SK-N-SH (cell line): ENCODE data around the gene SRRD. TPM values are rescaled to one million over a fixed set of nuclear protein-coding genes. Genes with fewer than 3 reads are reported as not detected.
A peak's percentile ranks its signal among the peaks of the same experiment; 100 is the strongest.

Experiments
- CTCF ChIA-PET: fragments of 300-600, 350-600 bp; formaldehyde crosslinking; extraction: SDS; loops from one replicate; lab custom pipeline; 2021; lab: Yijun Ruan, JAX
- POLR2A ChIA-PET: fragments of 350-600 bp; sonication (Branson Sonifier 250); formaldehyde crosslinking; extraction: SDS; loops from one replicate; lab custom pipeline; 2020; ENCODE audit warnings: antibody characterized with exemption, inconsistent platforms; lab: Yijun Ruan, JAX
- DNase-seq: peaks from one replicate; pipeline ENCODE4 v3.0.0; 2012
- H2AFZ ChIP-seq: fragments of 200-600 bp; sonication (generic); 2 replicates; pipeline ENCODE4 v1.8.1; 2016; ENCODE audit warnings: antibody characterized with exemption, mild to moderate bottlenecking, low read depth
- H3F3A ChIP-seq: fragments of 200-600 bp; sonication (generic); replicated peaks from 2 replicates; pipeline ENCODE3; 2016; ENCODE audit warnings: antibody characterized with exemption, mild to moderate bottlenecking; ENCODE audit not compliant: insufficient read depth
- H3K27ac ChIP-seq, 2 experiments: fragments of 200-500 bp in 1 of 2; fragments of 200-600 bp in 1 of 2; sonication (Bioruptor generic) in 1 of 2; sonication (generic), shearing (Covaris generic) in 1 of 2; 2 replicates each; pipeline versions ENCODE4 v1.5.1 to v1.6.1; 2014 to 2016; ENCODE audit warnings: low read depth in 2 of 2, inconsistent platforms in 1 of 2, low read length in 1 of 2, mild to moderate bottlenecking in 1 of 2, mixed read lengths in 1 of 2
- H3K27me3 ChIP-seq: fragments of 200-600 bp; sonication (generic), shearing (Covaris generic); 2 replicates; pipeline ENCODE4 v1.6.1; 2016; ENCODE audit warnings: mixed run types; ENCODE audit not compliant: insufficient read depth
- H3K36me3 ChIP-seq, 2 experiments: fragments of 200-500 bp in 1 of 2; fragments of 200-600 bp in 1 of 2; sonication (Bioruptor generic) in 1 of 2; sonication (generic) in 1 of 2; replicated peaks in 1 of 2; 2 replicates each; pipeline versions ENCODE3 to v1.5.1; 2014 to 2016; ENCODE audit warnings: low read length in 1 of 2, mild to moderate bottlenecking in 1 of 2; ENCODE audit not compliant: insufficient read depth in 2 of 2, control insufficient read depth in 1 of 2
- H3K4me1 ChIP-seq, 2 experiments: fragments of 200-500 bp in 1 of 2; fragments of 200-600 bp in 1 of 2; sonication (Bioruptor generic) in 1 of 2; sonication (generic), shearing (Covaris generic) in 1 of 2; 2 replicates each; pipeline versions ENCODE4 v1.5.1 to v1.6.1; 2014 to 2016; ENCODE audit warnings: low read depth in 1 of 2, low read length in 1 of 2, mixed run types in 1 of 2; ENCODE audit not compliant: insufficient read depth in 2 of 2, control insufficient read depth in 1 of 2
- H3K4me2 ChIP-seq: fragments of 200-600 bp; sonication (generic), shearing (Covaris generic); 2 replicates; pipeline ENCODE4 v1.6.1; 2017; ENCODE audit warnings: mixed run types
- H3K4me3 ChIP-seq, 2 experiments: fragments of 200-500 bp in 1 of 2; fragments of 200-600 bp in 1 of 2; sonication (Bioruptor generic) in 1 of 2; sonication (generic), shearing (Covaris generic) in 1 of 2; 2 replicates each; pipeline versions ENCODE4 v1.5.1 to v1.8.1; 2014 to 2016; ENCODE audit warnings: low read depth in 2 of 2, inconsistent platforms in 1 of 2, low read length in 1 of 2, mild to moderate bottlenecking in 1 of 2, mixed read lengths in 1 of 2, moderate library complexity in 1 of 2
- H3K79me2 ChIP-seq: fragments of 200-600 bp; sonication (generic); 2 replicates; pipeline ENCODE4 v1.8.1; 2017; ENCODE audit warnings: mild to moderate bottlenecking; ENCODE audit not compliant: insufficient read depth
- H3K9ac ChIP-seq: fragments of 200-600 bp; sonication (generic); 2 replicates; pipeline ENCODE4 v1.6.1; 2017; ENCODE audit warnings: mixed run types
- H3K9me2 ChIP-seq: fragments of 200-600 bp; sonication (generic); 2 replicates; pipeline ENCODE4 v1.6.1; 2017; ENCODE audit warnings: mixed run types
- H3K9me3 ChIP-seq: fragments of 200-600 bp; sonication (generic); 2 replicates; pipeline ENCODE4 v1.6.1; 2017; ENCODE audit warnings: mixed run types, mild to moderate bottlenecking, moderate library complexity
- H4K20me1 ChIP-seq: fragments of 200-600 bp; sonication (generic); 2 replicates; pipeline ENCODE4 v1.6.1; 2017; ENCODE audit warnings: mild to moderate bottlenecking, mixed run types; ENCODE audit not compliant: insufficient read depth
- CHD2 ChIP-seq: fragments of 150-350 bp; IDR thresholded peaks from 2 replicates; pipeline ENCODE4 v1.6.1; 2018; ENCODE audit warnings: low read length; ENCODE audit not compliant: partially characterized antibody
- EZH2phosphoT487 ChIP-seq: fragments of 200-600 bp; sonication (generic); IDR thresholded peaks from 2 replicates; pipeline ENCODE4 v1.6.1; 2017; ENCODE audit warnings: low read depth, mixed run types, mild to moderate bottlenecking, antibody characterized with exemption, moderate library complexity, borderline replicate concordance
- FOXM1 ChIP-seq: IDR thresholded peaks from 2 replicates; pipeline ENCODE4 v1.4.0; 2012; ENCODE audit warnings: low read depth, mild to moderate bottlenecking
- GATA2 ChIP-seq: sonication (generic); formaldehyde crosslinking; IDR thresholded peaks from 2 replicates; pipeline ENCODE4 v1.5.0; 2020; ENCODE audit warnings: mild to moderate bottlenecking, missing genetic modification reagents
- IRF3 ChIP-seq: fragments of 150-350 bp; IDR thresholded peaks from 2 replicates; pipeline ENCODE4 v1.6.1; 2016; ENCODE audit warnings: mild to moderate bottlenecking, low read depth, low read length
- JUND ChIP-seq: IDR thresholded peaks from 2 replicates; pipeline ENCODE4 v1.4.0; 2012
- MAX ChIP-seq: IDR thresholded peaks from 2 replicates; pipeline ENCODE4 v1.4.0; 2012; ENCODE audit warnings: low read depth
- MEF2A ChIP-seq: IDR thresholded peaks from 2 replicates; pipeline ENCODE4 v1.4.0; 2012; ENCODE audit warnings: low read depth, borderline replicate concordance
- MXI1 ChIP-seq: IDR thresholded peaks from 2 replicates; pipeline ENCODE4 v1.6.1; 2012; ENCODE audit warnings: mild to moderate bottlenecking, low read depth, low read length, improper control_type of control experiment
- PBX3 ChIP-seq: IDR thresholded peaks from 2 replicates; pipeline ENCODE4; 2012
- RCOR1 ChIP-seq: fragments of 150-350 bp; IDR thresholded peaks from 2 replicates; pipeline ENCODE4 v1.6.1; 2017; ENCODE audit warnings: antibody characterized with exemption, low read length
- RFX5 ChIP-seq: IDR thresholded peaks from 2 replicates; pipeline ENCODE4 v1.6.1; 2012; ENCODE audit warnings: mild to moderate bottlenecking, improper control_type of control experiment, low read length
- TCF12 ChIP-seq: IDR thresholded peaks from 2 replicates; pipeline ENCODE4 v1.4.0; 2012
- USF1 ChIP-seq: IDR thresholded peaks from 2 replicates; pipeline ENCODE4 v1.4.0; 2012; ENCODE audit warnings: low read depth, borderline replicate concordance
- WGBS: methylation state at CpG from one replicate; pipeline ENCODE4 v1.1.6; 2017; ENCODE audit warnings: low lambda C conversion rate; 5-methylcytosine and 5-hydroxymethylcytosine counted together
- polyA plus RNA-seq, 3 experiments: library from polyadenylated mRNA; depleted of rRNA; stranded (reverse); fragments of >200 nt; gene quantifications; 2 replicates each; pipeline ENCODE4 v1.2.3, GENCODE V29; 2012

Gene SRRD
- polyA plus RNA-seq, 1 of the 3 experiments (the other 2 are of a cell fraction) = 12.9 TPM

- Histone ChIP-seq H3K9me3 (no peaks in the 10 kb centered on the region), H3K27ac (no peak overlapping the region), H2AFZ (no peak overlapping the region), H3K9ac (no peak overlapping the region), H3K27me3 (no peaks in the 10 kb centered on the region), H3K4me3 (no peak overlapping the region), H3K9me2 (no peaks in the 10 kb centered on the region), H4K20me1 (no peaks in the 10 kb centered on the region), H3K36me3 (peaks cover 13 to 15% of the 10 kb centered on the region in 2 experiments), H3F3A (no peaks in the 10 kb centered on the region), H3K4me1 (peaks cover 4 to 27% of the 10 kb centered on the region in 2 experiments; a peak in 3 of 4 replicates), H3K4me2 (peak overlapping the region; percentile 50; the same call in 1 of the 2 replicates), H3K79me2 (peaks cover 71% of the 10 kb centered on the region)
- ChIA-PET CTCF (interaction anchor here (1.1 to 2.1 kb wide), 5 partner anchors 15 to 167 kb away, joined by 3 to 5 read pairs (median 4); no protein-coding TSS in a partner anchor), POLR2A (no interaction called here)
- TF ChIP-seq MAX (no peak), JUND (no peak), EZH2phosphoT487 (no peak), USF1 (no peak), PBX3 (no peak)
- no peak for DNase-seq
- WGBS = 100% methylated on average over 2 of the region's 2 CpGs
These were observed 3.1 kb upstream of the SRRD start for GRCh38 chr22:26480611-26480932.

- H4K20me1 ChIP-seq = no peaks in the 10 kb centered on the region
- no peak for DNase-seq
- H3K9me3 ChIP-seq = no peaks in the 10 kb centered on the region
- peaks cover 4 to 27% of the 10 kb centered on the region in 2 experiments; a peak in 3 of 4 replicates for H3K4me1 ChIP-seq
- H3K27ac ChIP-seq = peak overlapping the region in 1 of 2 experiments; percentile 8; a peak in 1 of 4 replicates
- 67% methylated on average over 6 of the region's 6 CpGs for WGBS
- H3K9me2 ChIP-seq = no peaks in the 10 kb centered on the region
- H3K9ac ChIP-seq = no peak overlapping the region
- H3K27me3 ChIP-seq = no peaks in the 10 kb centered on the region
- ChIA-PET CTCF (interaction anchor here (1.1 to 1.8 kb wide), 5 partner anchors 15 to 114 kb away, joined by 3 to 4 read pairs (median 3); no protein-coding TSS in a partner anchor), POLR2A (interaction anchor here (1.2 kb wide), 1 partner anchor 191 kb away, joined by 3 read pairs; no protein-coding TSS in a partner anchor)
- H2AFZ ChIP-seq = no peak overlapping the region
- no peak overlapping the region for H3K4me2 ChIP-seq
- H3K36me3 ChIP-seq = peaks cover 7 to 15% of the 10 kb centered on the region in 2 experiments
- H3K4me3 ChIP-seq = no peak overlapping the region
- H3F3A ChIP-seq = no peaks in the 10 kb centered on the region
- H3K79me2 ChIP-seq = peaks cover 78% of the 10 kb centered on the region
- no peak for TF ChIP-seq MXI1
- TF ChIP-seq GATA2 = peak; percentile 54
These were observed 2.5 kb upstream of the SRRD start for GRCh38 chr22:26481112-26481693.

- Histone ChIP-seq H4K20me1 (no peaks in the 10 kb centered on the region), H3K4me1 (peaks cover 4 to 27% of the 10 kb centered on the region in 2 experiments; a peak in 3 of 4 replicates), H3K9me3 (no peaks in the 10 kb centered on the region), H3K9me2 (no peaks in the 10 kb centered on the region), H3K36me3 (peaks cover 2 to 12% of the 10 kb centered on the region in 2 experiments), H3K9ac (no peak overlapping the region), H3K4me3 (no peak overlapping the region), H3K79me2 (peaks cover 83% of the 10 kb centered on the region), H3K27ac (no peak overlapping the region), H3K4me2 (peak overlapping the region; percentile 89; the same call in 1 of the 2 replicates), H3F3A (no peaks in the 10 kb centered on the region), H2AFZ (no peak overlapping the region), H3K27me3 (no peaks in the 10 kb centered on the region)
- CTCF ChIA-PET = interaction anchor here (0.6 to 1.8 kb wide), 7 partner anchors 16 to 1279 kb away, joined by 3 to 4 read pairs (median 3); no protein-coding TSS in a partner anchor
- POLR2A ChIA-PET = interaction anchor here (1.2 kb wide), 1 partner anchor 191 kb away, joined by 3 read pairs; no protein-coding TSS in a partner anchor
- 80% methylated on average over 4 of the region's 4 CpGs for WGBS
- DNase-seq = no peak
- TF ChIP-seq TCF12 (no peak), EZH2phosphoT487 (no peak), PBX3 (no peak), JUND (no peak), RFX5 (no peak), MXI1 (no peak), MEF2A (no peak), IRF3 (no peak), RCOR1 (no peak), FOXM1 (no peak), GATA2 (no peak), CHD2 (no peak)
These were observed 2.0 kb upstream of the SRRD start for GRCh38 chr22:26481694-26482093.
